GM23338 (cell line): ENCODE data around the gene ATXN7.

Experiments
- CTCF ChIP-seq, 2 experiments: fragments of 200-600 bp in 1 of 2; sonication (generic) in 1 of 2; conservative IDR thresholded peaks; 2 replicates each; pipeline versions ENCODE4 v1.5.1 to v1.6.1; 2016 to 2017; ENCODE audit warnings: antibody characterized with exemption in 2 of 2, low read depth in 2 of 2, mild to moderate bottlenecking in 2 of 2, moderate library complexity in 1 of 2
- ZNF331 ChIP-seq: fragments of 250-450 bp; sonication (Bioruptor Pico); IDR thresholded peaks from 2 replicates; pipeline ENCODE4 v1.5.0; 2020; ENCODE audit warnings: low read depth, mild to moderate bottlenecking, moderate library complexity

DNA sequence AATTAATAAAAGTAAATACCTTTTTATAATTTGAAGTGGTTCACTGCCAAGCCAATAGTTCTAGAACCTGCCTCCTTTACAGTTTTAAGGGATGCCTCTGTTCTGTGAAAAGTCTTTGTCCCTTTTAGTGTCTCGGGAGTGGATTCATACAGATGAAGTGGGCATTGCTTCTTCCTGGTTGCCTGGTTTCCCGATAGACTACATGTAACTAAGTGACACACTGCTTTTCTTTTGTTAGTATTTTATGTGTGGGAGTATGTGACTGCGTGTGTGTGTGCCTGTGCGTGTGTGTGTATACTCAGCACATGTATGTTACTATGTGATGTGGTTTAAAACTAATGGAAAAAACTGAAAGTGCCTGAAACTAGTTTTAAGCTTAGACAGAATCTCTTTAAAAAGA lies 138.6 kb downstream of the ATXN7 start:
- no peak for TF ChIP-seq CTCF (conservative IDR thresholded peaks at IDR 0.05; ENCODE audit: low read depth in 2 of 2)
- no peak for TF ChIP-seq ZNF331
